GM19452 (cell line): ENCODE measurements around the gene HMGXB3.
A peak's percentile ranks its signal among the peaks of the same experiment; 100 is the strongest.
"Not testable (repeated sequence)": the region's sequence is repeated elsewhere in the genome, so short reads cannot be mapped to it uniquely, and the experiment has no call there.

ENCODE experiments used
- ATAC-seq: cut with Tn5 transposase; IDR thresholded peaks from one replicate; pipeline ENCODE4 v1.9.1; 2021; ENCODE audit not compliant: unreplicated experiment

The HMGXB3 gene

DNA sequence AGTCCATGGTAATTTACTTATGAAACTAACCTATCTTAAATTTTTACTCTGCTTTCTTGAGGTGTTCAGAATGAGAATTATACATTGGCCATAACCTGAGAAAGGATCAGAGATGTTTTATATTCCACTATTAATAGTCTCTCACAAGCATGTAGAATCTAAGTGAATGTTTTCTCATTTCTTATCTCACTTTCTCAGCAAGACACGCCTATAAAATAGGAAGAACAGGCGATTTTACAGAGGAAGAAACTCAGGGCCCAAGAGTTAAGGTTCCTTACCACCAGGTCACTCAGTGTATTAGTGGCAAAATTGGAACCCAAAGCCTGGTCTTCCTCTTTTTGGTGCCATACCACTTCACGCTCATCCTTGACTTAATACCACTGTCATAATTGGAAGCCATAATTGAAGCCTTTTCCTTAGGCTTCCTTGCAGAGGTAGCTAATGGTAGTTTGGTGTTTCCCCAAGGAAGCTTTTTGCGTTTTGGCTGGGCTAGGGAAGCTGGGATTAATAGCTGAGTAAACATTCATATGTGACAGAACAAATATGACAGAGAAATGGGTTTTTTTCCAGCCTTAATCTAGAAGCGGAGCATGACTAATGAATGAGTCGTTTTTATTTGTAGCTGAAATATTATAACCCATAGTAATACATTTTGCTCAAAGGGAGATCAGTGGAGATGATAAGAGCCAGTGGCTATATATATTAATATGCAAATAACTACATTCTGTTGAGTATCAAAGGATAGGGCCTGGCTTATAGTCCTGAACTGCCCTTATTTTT lies 16.9 kb downstream of the HMGXB3 start:
- no peak for ATAC-seq

- no peak for ATAC-seq
Measured at GRCh38 chr5:150020249-150020648, 19.7 kb downstream of the HMGXB3 start.

DNA sequence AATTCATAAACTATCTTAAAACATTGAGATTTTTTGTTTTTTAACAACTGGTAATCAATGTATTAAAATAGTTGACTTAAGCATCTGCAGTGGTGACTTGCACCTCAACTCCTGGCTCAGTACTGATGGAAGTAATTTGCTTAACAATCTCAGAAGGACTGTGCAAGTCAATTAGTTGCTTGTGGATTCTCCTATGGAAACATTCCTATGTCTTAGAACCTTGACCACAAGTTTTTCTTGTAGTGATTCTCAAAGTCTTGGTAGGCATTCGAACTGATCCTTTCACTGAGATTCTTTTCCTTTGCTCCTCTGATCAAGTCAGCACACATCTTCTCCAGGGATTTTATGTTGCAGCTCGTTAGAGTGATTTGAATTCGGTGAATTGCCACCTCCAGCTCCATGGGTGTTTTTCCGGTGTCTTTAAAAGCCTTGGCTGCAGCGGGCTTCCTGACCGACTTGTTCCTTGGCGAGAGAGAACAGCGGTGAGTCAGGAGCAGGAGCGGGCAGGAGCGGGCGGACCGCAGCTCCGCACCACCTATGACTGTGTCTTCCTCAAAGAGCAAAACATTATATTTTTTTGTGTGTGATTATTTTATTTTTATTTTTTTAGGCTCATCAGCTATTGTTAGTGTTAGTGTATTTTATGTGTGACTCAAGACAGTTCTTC lies 21.1 kb downstream of the HMGXB3 start:
- ATAC-seq = no peak

- no peak for ATAC-seq
Measured at GRCh38 chr5:150022158-150022531, 21.6 kb downstream of the HMGXB3 start.

- no peak for ATAC-seq
Measured at GRCh38 chr5:150022681-150023080, 22.1 kb downstream of the HMGXB3 start.

DNA sequence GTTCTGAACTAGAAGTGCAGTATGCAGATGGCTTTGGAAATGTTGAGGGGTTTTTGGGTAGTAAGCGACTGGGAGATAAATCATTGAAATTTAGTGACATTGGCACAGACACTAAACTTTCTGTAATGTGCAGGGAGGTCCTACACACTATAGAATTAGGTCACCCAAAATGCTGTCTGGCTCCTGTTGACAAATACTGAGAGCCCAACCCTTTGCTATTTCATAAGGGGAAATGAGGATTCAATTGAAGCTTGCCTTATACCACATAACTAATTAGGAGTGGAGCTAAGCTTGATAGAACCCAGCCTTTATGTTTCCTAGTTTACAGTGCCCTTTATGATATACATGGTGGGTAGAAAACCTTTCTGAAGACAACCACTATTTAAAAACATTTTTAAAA lies 22.6 kb downstream of the HMGXB3 start:
- ATAC-seq = no peak

- no peak for ATAC-seq
Measured at GRCh38 chr5:150024346-150024984, 23.9 kb downstream of the HMGXB3 start.

DNA sequence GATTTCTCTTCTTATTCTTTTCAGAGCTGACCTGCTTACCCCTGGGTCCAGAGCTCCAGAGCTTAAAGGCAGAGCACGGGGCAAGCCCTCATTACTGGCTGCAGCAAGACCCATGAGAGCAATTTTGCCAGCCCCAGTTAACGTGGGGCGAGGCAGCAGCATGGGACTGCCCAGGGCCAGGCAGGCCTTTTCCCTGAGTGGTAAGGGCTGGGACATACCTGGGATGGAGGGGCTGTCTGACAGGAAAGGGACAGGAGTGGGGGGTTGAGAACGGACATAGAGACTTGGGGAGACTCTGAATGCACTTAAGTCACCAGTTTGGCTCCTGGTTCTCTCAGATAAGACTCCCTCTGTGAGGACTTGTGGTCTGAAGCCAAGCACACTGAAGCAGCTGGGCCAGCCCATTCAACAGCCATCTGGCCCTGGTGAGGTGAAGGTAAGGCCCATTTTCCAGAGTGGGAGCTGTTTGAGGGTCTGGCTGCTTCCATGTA lies 26.2 kb downstream of the HMGXB3 start:
- ATAC-seq = no peak

DNA sequence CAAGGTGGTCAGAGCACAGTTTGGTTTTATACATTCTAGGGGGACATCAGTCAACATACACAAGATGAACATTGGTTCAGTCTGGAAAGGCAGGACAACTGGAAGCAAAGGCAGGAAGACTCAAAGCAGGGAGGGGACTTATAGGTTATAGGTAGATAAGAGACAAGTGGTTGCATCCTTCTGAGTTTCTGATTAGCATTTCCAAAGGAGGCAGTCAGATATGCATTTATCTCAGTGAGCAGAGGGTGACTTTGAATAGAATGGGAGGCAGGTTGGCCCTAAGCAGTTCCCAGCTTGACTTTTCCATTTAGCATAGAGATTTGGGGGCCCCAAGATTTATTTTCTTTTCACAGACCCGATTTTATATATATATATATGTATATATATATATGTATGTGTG lies 27.5 kb downstream of the HMGXB3 start:
- ATAC-seq = not testable (repeated sequence)

DNA sequence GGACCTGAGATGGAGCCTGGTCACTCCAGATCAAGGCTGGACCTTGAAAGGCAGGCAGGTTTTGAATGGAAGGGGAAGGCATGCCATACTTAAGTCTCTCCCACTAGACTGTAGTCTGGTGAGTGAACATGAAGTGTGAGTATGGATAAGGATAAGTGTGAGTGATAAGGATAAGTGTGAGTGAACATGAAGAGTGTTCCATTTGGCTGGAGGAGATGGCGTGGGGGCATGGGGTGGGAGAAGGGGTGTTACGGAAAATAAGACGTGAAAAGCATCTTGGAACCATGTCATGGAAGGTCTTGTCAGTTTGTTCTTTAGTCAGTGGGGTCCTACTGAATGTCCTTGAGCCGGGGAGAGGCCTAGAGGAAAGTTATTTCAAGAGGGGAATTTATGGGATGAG lies 32.8 kb downstream of the HMGXB3 start:
- ATAC-seq = no peak

DNA sequence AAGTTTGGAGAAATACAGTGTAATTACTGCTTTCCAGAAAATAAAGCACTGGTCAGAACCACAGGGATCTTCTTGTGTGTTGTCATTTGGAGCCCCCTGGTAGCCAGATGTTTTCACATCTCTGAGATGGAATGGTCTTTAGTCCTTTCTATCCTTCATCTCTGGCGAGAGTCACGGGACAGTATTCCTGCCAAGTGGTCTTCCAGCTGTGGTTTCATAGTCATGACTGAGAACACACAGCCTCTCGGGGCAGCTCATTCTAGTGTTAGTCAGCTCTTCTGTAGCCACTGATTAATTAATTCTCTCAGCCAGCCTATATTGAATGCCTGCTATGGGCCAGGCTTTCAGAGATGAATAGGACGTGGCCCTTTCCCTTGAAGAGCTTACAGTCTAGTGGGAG lies 34.1 kb downstream of the HMGXB3 start:
- ATAC-seq = no peak

GRCh38 chr5:150035139-150035895 lies 34.8 kb downstream of the HMGXB3 start:
- peak; percentile 88 for ATAC-seq

DNA sequence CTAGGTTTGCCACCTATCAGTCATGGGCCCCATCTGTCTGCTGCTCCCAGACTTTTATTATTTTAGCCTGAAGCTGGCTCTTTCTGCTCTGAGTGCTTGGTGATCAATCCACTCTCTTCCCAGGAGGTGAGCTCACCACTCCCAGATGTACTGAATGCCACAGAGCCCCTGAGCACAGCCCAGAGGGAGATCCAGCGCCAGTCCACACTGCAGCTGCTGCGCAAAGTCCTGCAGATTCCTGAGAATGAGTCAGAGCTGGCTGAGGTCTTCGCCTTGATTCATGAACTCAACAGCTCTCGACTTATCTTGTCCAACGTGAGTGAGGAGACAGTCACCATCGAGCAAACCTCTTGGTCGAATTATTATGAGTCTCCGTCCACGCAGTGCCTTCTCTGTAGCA lies 36.0 kb downstream of the HMGXB3 start:
- ATAC-seq = no peak

DNA sequence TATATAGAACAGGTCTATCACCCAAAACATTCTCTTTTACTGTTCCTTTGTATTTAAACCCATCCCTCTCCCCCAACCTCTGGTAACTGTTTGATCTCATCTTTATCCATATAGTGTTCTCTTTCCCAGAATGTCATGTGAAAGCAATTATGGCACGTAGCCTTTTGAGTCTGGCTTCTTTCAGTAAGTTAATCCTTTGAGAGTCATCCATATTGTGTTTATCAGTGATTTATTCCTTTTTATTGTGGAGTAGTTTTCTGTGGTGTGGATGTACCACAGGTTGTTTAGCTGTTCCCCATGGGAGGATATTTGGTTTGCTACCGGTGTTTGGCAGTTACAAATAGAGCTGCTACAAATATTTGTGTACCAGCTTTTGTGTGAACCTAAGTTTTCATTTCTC lies 38.0 kb downstream of the HMGXB3 start:
- no peak for ATAC-seq

DNA sequence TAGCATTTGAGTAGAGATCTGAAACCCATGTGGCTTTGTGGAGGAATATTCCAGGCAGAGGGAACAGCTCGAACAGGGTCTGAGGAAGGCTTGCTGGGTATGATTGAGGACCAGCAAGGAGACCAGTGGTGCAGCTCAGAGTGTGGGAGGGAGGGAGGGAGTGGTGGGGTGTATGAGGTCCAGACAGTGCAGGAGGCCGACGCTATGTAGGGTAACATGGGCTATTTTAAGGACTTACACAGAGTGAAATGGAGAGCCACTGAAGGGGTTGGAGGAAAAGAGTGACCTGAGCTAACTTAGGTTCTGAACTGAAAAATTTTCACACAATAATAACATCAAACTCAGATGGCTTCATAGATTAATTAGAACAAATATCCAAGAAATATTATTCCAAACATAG lies 41.9 kb downstream of the HMGXB3 start:
- ATAC-seq = no peak

- ATAC-seq = no peak
Measured at GRCh38 chr5:150043657-150044328, 43.3 kb downstream of the HMGXB3 start.

DNA sequence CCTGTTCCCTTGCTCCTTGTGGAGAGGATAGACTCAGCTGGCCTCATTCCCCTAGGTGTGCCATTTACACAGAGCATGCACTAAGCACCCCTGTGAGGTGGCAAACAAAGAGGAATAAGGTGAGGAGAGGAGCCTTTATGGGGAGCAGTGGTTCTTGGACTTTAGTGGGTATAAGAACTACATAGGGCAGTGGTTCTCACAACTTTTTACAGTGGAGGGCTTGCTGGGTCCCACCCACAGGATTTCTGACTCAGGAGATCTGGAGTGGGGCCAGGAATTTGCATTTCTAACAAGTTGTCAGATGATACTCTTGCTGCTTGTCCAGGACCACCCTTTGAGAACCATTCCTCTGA lies 43.8 kb downstream of the HMGXB3 start:
- ATAC-seq = no peak

DNA sequence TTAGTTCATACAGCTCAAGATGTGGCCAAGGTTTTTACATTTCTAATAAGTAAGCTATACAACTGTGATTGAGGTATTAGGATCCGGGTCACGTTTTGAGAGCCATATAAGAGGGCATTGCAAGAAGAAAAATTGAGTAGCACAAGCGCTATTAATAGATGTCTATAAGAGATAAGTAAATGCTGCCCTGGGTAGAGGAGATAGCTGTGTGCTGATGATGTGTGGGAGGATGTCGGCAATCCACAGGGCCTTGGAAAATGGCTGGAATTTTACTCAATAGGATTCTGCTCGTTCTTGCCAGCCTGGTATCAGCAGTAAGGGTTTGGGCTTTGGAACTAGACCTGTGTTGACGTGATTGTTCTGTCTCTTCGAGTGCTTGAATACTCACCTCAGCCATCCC lies 44.2 kb downstream of the HMGXB3 start:
- ATAC-seq = no peak

- no peak for ATAC-seq
Measured at GRCh38 chr5:150045549-150045948, 45.0 kb downstream of the HMGXB3 start.

DNA sequence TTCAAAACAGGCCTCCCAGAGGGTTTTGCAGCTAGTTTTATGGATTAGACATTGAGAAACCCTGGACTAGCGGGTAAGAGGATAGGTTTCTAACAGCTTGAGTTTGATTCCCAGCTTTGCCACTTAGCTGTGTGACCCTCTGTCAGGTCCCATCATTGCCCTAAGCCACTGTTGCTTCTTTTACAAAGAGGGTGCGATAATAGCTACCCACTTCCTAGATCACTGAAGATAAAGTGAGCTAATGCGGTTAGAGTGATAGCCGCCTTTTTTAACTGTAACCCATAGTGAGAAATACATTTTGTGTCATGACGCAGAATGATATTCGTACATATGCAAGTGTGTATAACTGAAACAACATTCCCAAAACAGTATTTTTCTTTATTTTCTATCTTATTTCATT lies 45.5 kb downstream of the HMGXB3 start:
- no peak for ATAC-seq
